ENCODE measurements around the gene NBEAL1.

- TF ChIP-seq CTCF (IDR thresholded peaks at IDR 0.05; ENCODE audit: low read depth, low read length) (no peak), EZH2phosphoT487 (IDR thresholded peaks at IDR 0.05; ENCODE audit: low read depth) (no peak)
Observed at GRCh38 chr2:203043226-203043625, 28.6 kb downstream of the NBEAL1 start.
